ENCODE measurements around the gene SLCO3A1. TPM values are rescaled to one million over a fixed set of nuclear protein-coding genes. Genes with fewer than 3 reads are reported as not detected.

SLCO3A1 gene
- total RNA-seq, 1 experiment from 2014 or later: not detected

- H3K4me1 Mint-ChIP-seq (ENCODE audit: low read depth, unreplicated experiment): no peaks in the 10 kb centered on the region
- no peaks in the 10 kb centered on the region for H3K27me3 ChIP-seq (replicated peaks; ENCODE audit: control insufficient read depth, insufficient read depth, low read length)
- DNase-seq: no peak
- no peak overlapping the region for H3K4me3 Mint-ChIP-seq (ENCODE audit: unreplicated experiment)
- ChIA-PET POLR2A (no interaction called here), CTCF (no interaction called here)
- H3K36me3 Mint-ChIP-seq (ENCODE audit: insufficient read depth, unreplicated experiment): no peaks in the 10 kb centered on the region
- peaks cover 6% of the 10 kb centered on the region for H3K27me3 Mint-ChIP-seq (ENCODE audit: insufficient read depth, unreplicated experiment)
- no peak overlapping the region for H3K4me3 ChIP-seq (ENCODE audit: low read depth, low read length)
- H3K9me3 ChIP-seq: no peaks in the 10 kb centered on the region
- intact Hi-C loops (cut with micrococcal nuclease; ENCODE audit: unreplicated experiment): no loop called here
- no peaks in the 10 kb centered on the region for H3K36me3 ChIP-seq (ENCODE audit: control insufficient read depth, insufficient read depth, low read length)
- BruUV-seq (replicated peaks): no TSS peak
- H3K27ac Mint-ChIP-seq (ENCODE audit: unreplicated experiment): no peak overlapping the region
- no peak for TF ChIP-seq CTCF (IDR thresholded peaks at IDR 0.05; ENCODE audit: insufficient read depth in 1 of 2, low read depth in 1 of 2, low read length in 1 of 2, severe bottlenecking in 1 of 2, unreplicated experiment in 1 of 2)
- no peaks in the 10 kb centered on the region for H3K4me1 ChIP-seq
- H3K9me3 Mint-ChIP-seq (ENCODE audit: unreplicated experiment): no peaks in the 10 kb centered on the region
These were observed 27.1 kb upstream of the SLCO3A1 start for GRCh38 chr15:91826443-91826842.

- peaks cover 10% of the 10 kb centered on the region for H3K9me3 Mint-ChIP-seq (ENCODE audit: unreplicated experiment)
- intact Hi-C loops (cut with micrococcal nuclease; ENCODE audit: unreplicated experiment): no loop called here
- H3K27ac Mint-ChIP-seq (ENCODE audit: unreplicated experiment): no peak overlapping the region
- no peaks in the 10 kb centered on the region for H3K36me3 Mint-ChIP-seq (ENCODE audit: insufficient read depth, unreplicated experiment)
- CTCF ChIA-PET: no interaction called here
- H3K4me1 Mint-ChIP-seq (ENCODE audit: low read depth, unreplicated experiment): no peaks in the 10 kb centered on the region
- Histone ChIP-seq H3K4me3 (ENCODE audit: low read depth, low read length) (no peak overlapping the region), H3K4me1 (no peaks in the 10 kb centered on the region), H3K27me3 (replicated peaks; ENCODE audit: control insufficient read depth, insufficient read depth, low read length) (no peaks in the 10 kb centered on the region; the same call in 1 of the 2 replicates), H3K36me3 (ENCODE audit: control insufficient read depth, insufficient read depth, low read length) (no peaks in the 10 kb centered on the region), H3K9me3 (no peaks in the 10 kb centered on the region)
- DNase-seq: no peak
- TF ChIP-seq CTCF (IDR thresholded peaks at IDR 0.05; ENCODE audit: insufficient read depth in 1 of 2, low read depth in 1 of 2, low read length in 1 of 2, severe bottlenecking in 1 of 2, unreplicated experiment in 1 of 2): no peak
- POLR2A ChIA-PET: no interaction called here
- H3K27me3 Mint-ChIP-seq (ENCODE audit: insufficient read depth, unreplicated experiment): peaks cover 9% of the 10 kb centered on the region
- no TSS peak for BruUV-seq (replicated peaks)
- no peak overlapping the region for H3K4me3 Mint-ChIP-seq (ENCODE audit: unreplicated experiment)
These were observed 20.5 kb upstream of the SLCO3A1 start for GRCh38 chr15:91833056-91833455.

GRCh38 chr15:91839867-91840266 is 13.6 kb upstream of the SLCO3A1 start:
- Mint-ChIP-seq H3K4me3 (ENCODE audit: unreplicated experiment) (no peak overlapping the region), H3K36me3 (ENCODE audit: insufficient read depth, unreplicated experiment) (no peaks in the 10 kb centered on the region), H3K4me1 (ENCODE audit: low read depth, unreplicated experiment) (no peaks in the 10 kb centered on the region), H3K27me3 (ENCODE audit: insufficient read depth, unreplicated experiment) (peaks cover 6% of the 10 kb centered on the region), H3K9me3 (ENCODE audit: unreplicated experiment) (peaks cover 10% of the 10 kb centered on the region), H3K27ac (ENCODE audit: unreplicated experiment) (no peak overlapping the region)
- H3K9me3 ChIP-seq: no peaks in the 10 kb centered on the region
- no peak overlapping the region for H3K4me3 ChIP-seq (ENCODE audit: low read depth, low read length)
- BruUV-seq (replicated peaks): no TSS peak
- intact Hi-C loops (cut with micrococcal nuclease; ENCODE audit: unreplicated experiment): no loop called here
- H3K4me1 ChIP-seq: no peaks in the 10 kb centered on the region
- no peak for DNase-seq
- TF ChIP-seq CTCF (IDR thresholded peaks at IDR 0.05; ENCODE audit: insufficient read depth in 1 of 2, low read depth in 1 of 2, low read length in 1 of 2, severe bottlenecking in 1 of 2, unreplicated experiment in 1 of 2): no peak
- CTCF ChIA-PET: no interaction called here
- POLR2A ChIA-PET: no interaction called here
- H3K36me3 ChIP-seq (ENCODE audit: control insufficient read depth, insufficient read depth, low read length): no peaks in the 10 kb centered on the region
- H3K27me3 ChIP-seq (replicated peaks; ENCODE audit: control insufficient read depth, insufficient read depth, low read length): no peaks in the 10 kb centered on the region; the same call in 1 of the 2 replicates

Data from Caco-2 (cell line).